ENCODE measurements around the gene MAN2B2.

The MAN2B2 gene

GRCh38 chr4:6551660-6552059 is 23.3 kb upstream of the MAN2B2 start:
- Histone ChIP-seq H3K36me3 (replicated peaks; ENCODE audit: low read depth, low read length) (no peaks in the 10 kb centered on the region), H3K4me1 (ENCODE audit: low read length) (no peaks in the 10 kb centered on the region), H3K27ac (ENCODE audit: low read length) (no peak overlapping the region)

GRCh38 chr4:6555519-6555918 is 19.5 kb upstream of the MAN2B2 start:
- Histone ChIP-seq H3K9ac (ENCODE audit: low read length) (no peak overlapping the region), H3K27me3 (ENCODE audit: low read depth, low read length) (peaks cover 29% of the 10 kb centered on the region), H4K20me1 (ENCODE audit: insufficient read depth, low read length) (no peaks in the 10 kb centered on the region), H3K9me3 (ENCODE audit: insufficient read depth, low read length) (no peaks in the 10 kb centered on the region), H3K4me3 (ENCODE audit: low read length) (no peak overlapping the region), H3K79me2 (ENCODE audit: low read length) (no peaks in the 10 kb centered on the region), H3K36me3 (replicated peaks; ENCODE audit: low read depth, low read length) (no peaks in the 10 kb centered on the region), H3K4me2 (ENCODE audit: low read length) (no peak overlapping the region), H2AFZ (ENCODE audit: low read depth, low read length) (no peak overlapping the region), H3K27ac (ENCODE audit: low read length) (no peak overlapping the region), H3K4me1 (ENCODE audit: low read length) (no peaks in the 10 kb centered on the region)
- TF ChIP-seq CTCF (IDR thresholded peaks at IDR 0.05; ENCODE audit: low read depth, low read length) (no peak), EZH2phosphoT487 (IDR thresholded peaks at IDR 0.05; ENCODE audit: low read depth) (no peak)

More at GRCh38 chr4:6551660-6552059, 23.3 kb upstream of the MAN2B2 start:
- Histone ChIP-seq H3K9ac (ENCODE audit: low read length) (no peak overlapping the region), H3K4me2 (ENCODE audit: low read length) (no peak overlapping the region), H2AFZ (ENCODE audit: low read depth, low read length) (no peak overlapping the region), H3K9me3 (ENCODE audit: insufficient read depth, low read length) (no peaks in the 10 kb centered on the region), H3K79me2 (ENCODE audit: low read length) (no peaks in the 10 kb centered on the region), H3K4me3 (ENCODE audit: low read length) (no peak overlapping the region), H4K20me1 (ENCODE audit: insufficient read depth, low read length) (no peaks in the 10 kb centered on the region; the same call in 1 of the 2 replicates), H3K27me3 (ENCODE audit: low read depth, low read length) (peaks cover 6% of the 10 kb centered on the region)
- TF ChIP-seq EZH2phosphoT487 (IDR thresholded peaks at IDR 0.05; ENCODE audit: low read depth) (no peak), CTCF (IDR thresholded peaks at IDR 0.05; ENCODE audit: low read depth, low read length) (no peak)

- H3K4me3 ChIP-seq (ENCODE audit: low read length), result no peak overlapping the region
- no peaks in the 10 kb centered on the region for H4K20me1 ChIP-seq (ENCODE audit: insufficient read depth, low read length)
- no peaks in the 10 kb centered on the region for H3K9me3 ChIP-seq (ENCODE audit: insufficient read depth, low read length)
- no peaks in the 10 kb centered on the region for H3K4me1 ChIP-seq (ENCODE audit: low read length)
- H3K79me2 ChIP-seq (ENCODE audit: low read length), result no peaks in the 10 kb centered on the region
- H3K27ac ChIP-seq (ENCODE audit: low read length), result no peak overlapping the region
- no peak overlapping the region for H2AFZ ChIP-seq (ENCODE audit: low read depth, low read length)
- H3K9ac ChIP-seq (ENCODE audit: low read length), result no peak overlapping the region
- H3K36me3 ChIP-seq (replicated peaks; ENCODE audit: low read depth, low read length), result no peaks in the 10 kb centered on the region
- H3K4me2 ChIP-seq (ENCODE audit: low read length), result no peak overlapping the region
- TF ChIP-seq EZH2phosphoT487 (IDR thresholded peaks at IDR 0.05; ENCODE audit: low read depth) (no peak), CTCF (IDR thresholded peaks at IDR 0.05; ENCODE audit: low read depth, low read length) (no peak)
- H3K27me3 ChIP-seq (ENCODE audit: low read depth, low read length), result peaks cover 29% of the 10 kb centered on the region
Measured at GRCh38 chr4:6556263-6556662, 18.7 kb upstream of the MAN2B2 start.

- no peaks in the 10 kb centered on the region for H3K4me1 ChIP-seq (ENCODE audit: low read length)
- H3K36me3 ChIP-seq (replicated peaks; ENCODE audit: low read depth, low read length), result no peaks in the 10 kb centered on the region
- H3K9ac ChIP-seq (ENCODE audit: low read length), result no peak overlapping the region
- no peak overlapping the region for H2AFZ ChIP-seq (ENCODE audit: low read depth, low read length)
- no peaks in the 10 kb centered on the region for H4K20me1 ChIP-seq (ENCODE audit: insufficient read depth, low read length)
- no peak overlapping the region for H3K4me2 ChIP-seq (ENCODE audit: low read length)
- H3K79me2 ChIP-seq (ENCODE audit: low read length), result no peaks in the 10 kb centered on the region
- H3K4me3 ChIP-seq (ENCODE audit: low read length), result no peak overlapping the region
- no peak overlapping the region for H3K27ac ChIP-seq (ENCODE audit: low read length)
- peaks cover 29% of the 10 kb centered on the region for H3K27me3 ChIP-seq (ENCODE audit: low read depth, low read length)
- H3K9me3 ChIP-seq (ENCODE audit: insufficient read depth, low read length), result no peaks in the 10 kb centered on the region
- TF ChIP-seq CTCF (IDR thresholded peaks at IDR 0.05; ENCODE audit: low read depth, low read length) (no peak), EZH2phosphoT487 (IDR thresholded peaks at IDR 0.05; ENCODE audit: low read depth) (no peak)
Measured at GRCh38 chr4:6557185-6557584, 17.8 kb upstream of the MAN2B2 start.
